ENCODE measurements around the gene MRRF.
"Not testable (repeated sequence)": the region's sequence is repeated elsewhere in the genome, so short reads cannot be mapped to it uniquely, and the experiment has no call there.

Gene MRRF

DNA sequence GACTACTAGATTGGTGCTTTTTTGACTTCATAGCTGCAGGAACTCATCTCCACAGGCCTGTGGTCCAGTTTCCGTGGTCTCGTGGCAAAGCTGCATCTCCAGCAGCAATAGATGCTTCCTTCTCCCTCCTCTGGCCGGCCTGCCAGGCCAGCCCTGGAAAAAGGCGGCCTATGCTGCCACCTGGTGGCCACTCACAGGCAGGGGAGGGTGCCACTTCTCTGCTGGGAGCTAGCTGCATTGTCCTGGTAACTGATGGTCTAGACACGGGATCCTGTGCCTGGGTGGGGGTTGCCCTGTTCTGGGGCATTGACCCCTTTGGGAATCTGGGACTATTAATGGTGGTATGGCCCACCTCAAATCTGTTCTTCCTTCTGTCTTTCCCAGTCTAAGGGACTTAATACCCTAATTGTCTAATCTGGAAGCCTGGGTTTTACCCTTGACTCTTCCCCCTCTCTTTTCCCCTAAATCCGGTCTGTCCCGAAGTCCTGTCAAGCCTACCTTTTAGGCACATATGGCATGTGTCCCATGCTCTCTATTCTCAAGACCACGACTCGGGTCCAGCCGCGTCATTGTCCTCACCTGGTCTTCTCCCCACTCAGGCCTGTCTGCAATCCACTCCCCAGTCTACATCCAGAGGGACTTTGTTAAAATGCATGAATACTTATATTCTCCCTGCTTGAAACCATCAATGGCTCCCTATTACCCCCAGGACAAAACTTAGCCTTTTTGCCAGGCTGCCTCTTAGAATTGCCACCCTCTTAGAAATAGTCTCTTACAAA, 86.1 kb downstream of the MRRF start:
- peaks cover 42% of the 10 kb centered on the region for H3K27me3 ChIP-seq (ENCODE audit: insufficient read depth, low read length)
- H3K4me3 ChIP-seq (ENCODE audit: low read length): no peak overlapping the region
- H3K27ac ChIP-seq (ENCODE audit: low read length): no peak overlapping the region
- no peak overlapping the region for H3K9ac ChIP-seq (ENCODE audit: low read depth, low read length)
- H3K36me3 ChIP-seq (ENCODE audit: insufficient read depth, low read depth, low read length): no peaks in the 10 kb centered on the region
- no peaks in the 10 kb centered on the region for H3K4me1 ChIP-seq (ENCODE audit: insufficient read depth, low read length)
- peaks cover 4% of the 10 kb centered on the region; the same call in 1 of the 2 replicates for H3K9me3 ChIP-seq (ENCODE audit: insufficient read depth, low read depth, low read length)

DNA sequence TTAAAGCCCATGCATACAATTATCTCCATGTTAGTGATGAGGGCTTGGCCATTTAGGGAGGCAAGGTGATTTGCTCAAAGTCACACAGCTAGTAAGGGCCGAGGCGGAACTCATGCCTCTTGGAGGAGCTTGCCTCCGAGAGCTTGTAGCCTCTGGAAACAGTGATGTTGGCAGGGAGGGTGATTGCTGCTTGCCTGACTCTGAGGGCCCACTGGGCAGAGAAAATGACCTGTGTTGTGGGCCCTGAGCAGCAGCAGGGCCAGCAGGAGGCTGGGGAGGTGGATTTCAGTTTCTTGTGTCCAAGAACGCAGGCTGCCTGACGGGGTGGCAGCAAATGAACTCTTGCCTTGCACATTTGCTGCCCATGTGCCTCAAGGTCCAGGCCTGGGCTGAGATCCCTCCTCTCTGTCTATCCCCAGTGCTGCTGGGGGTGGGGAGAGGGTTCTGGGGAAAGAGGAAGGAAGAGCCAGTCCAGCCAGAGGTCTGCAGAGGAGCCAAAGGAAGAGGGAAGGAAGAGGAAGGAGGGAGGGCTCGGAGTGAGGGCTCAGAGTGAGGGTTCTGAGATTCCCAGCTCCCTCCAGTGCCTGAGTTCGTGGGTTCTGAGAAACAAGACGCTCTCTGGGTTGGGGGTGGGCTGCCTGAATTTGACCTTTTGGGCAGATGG, 90.0 kb downstream of the MRRF start:
- H3K27me3 ChIP-seq (ENCODE audit: insufficient read depth, low read length): peaks cover 7% of the 10 kb centered on the region
- no peak overlapping the region for H3K27ac ChIP-seq (ENCODE audit: low read length)
- H3K9ac ChIP-seq (ENCODE audit: low read depth, low read length): no peak overlapping the region
- H3K4me3 ChIP-seq (ENCODE audit: low read length): no peak overlapping the region
- H3K9me3 ChIP-seq (ENCODE audit: insufficient read depth, low read depth, low read length): peaks cover 4% of the 10 kb centered on the region; the same call in 1 of the 2 replicates
- H3K4me1 ChIP-seq (ENCODE audit: insufficient read depth, low read length): no peaks in the 10 kb centered on the region
- no peaks in the 10 kb centered on the region for H3K36me3 ChIP-seq (ENCODE audit: insufficient read depth, low read depth, low read length)

DNA sequence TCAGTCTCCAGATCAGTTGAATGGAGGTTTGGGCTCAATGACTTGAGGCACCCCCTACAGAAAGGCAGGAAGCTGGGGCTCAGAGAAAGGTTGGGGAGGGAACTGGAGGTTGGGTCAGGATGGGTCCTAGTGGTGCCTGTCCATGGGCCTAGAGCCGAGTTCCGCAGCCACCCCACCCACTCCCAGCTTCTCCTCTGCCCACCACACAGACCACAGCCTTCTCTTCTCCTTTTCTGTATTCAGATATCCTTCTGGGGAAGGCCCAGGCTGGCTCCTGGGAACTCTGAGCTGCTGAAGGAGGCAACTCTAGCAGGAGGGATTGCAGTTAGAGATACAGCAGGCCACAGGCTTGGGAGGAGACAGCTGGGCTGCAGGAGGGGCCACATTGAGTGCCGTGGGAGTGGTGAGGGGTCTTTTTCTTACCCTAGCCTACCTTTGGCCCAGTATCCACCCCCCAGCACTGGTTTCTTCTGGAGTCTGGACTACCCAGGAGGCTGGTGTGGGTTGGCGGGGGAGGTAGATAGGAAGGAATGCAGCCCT, 90.7 kb downstream of the MRRF start:
- Histone ChIP-seq H3K4me1 (ENCODE audit: insufficient read depth, low read length) (no peaks in the 10 kb centered on the region), H3K27ac (ENCODE audit: low read length) (no peak overlapping the region), H3K4me3 (ENCODE audit: low read length) (no peak overlapping the region), H3K9ac (ENCODE audit: low read depth, low read length) (no peak overlapping the region), H3K9me3 (ENCODE audit: insufficient read depth, low read depth, low read length) (peaks cover 4% of the 10 kb centered on the region; the same call in 1 of the 2 replicates), H3K36me3 (ENCODE audit: insufficient read depth, low read depth, low read length) (no peaks in the 10 kb centered on the region), H3K27me3 (ENCODE audit: insufficient read depth, low read length) (no peaks in the 10 kb centered on the region)

DNA sequence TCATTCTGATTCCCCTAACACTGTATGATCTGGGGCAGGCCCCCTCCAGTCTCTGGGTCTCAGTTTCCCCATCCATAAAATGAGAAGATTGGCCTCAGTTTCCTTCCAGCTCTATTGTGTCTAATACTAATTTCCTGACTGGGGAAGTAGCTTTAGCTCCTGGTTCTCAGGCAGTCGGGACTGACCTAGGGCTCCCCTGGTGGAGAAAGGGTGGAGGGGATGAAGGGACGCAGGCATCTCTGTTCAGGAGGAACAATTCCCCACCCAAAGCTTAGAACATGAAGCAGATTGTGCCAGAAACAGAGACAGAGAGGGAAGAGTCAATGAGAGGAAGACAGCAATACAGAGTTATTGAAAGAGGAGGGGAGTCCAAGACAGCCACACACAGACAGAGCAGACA, 91.9 kb downstream of the MRRF start:
- no peaks in the 10 kb centered on the region for H3K36me3 ChIP-seq (ENCODE audit: insufficient read depth, low read depth, low read length)
- H3K4me3 ChIP-seq (ENCODE audit: low read length): no peak overlapping the region
- no peak overlapping the region for H3K9ac ChIP-seq (ENCODE audit: low read depth, low read length)
- H3K4me1 ChIP-seq (ENCODE audit: insufficient read depth, low read length): no peaks in the 10 kb centered on the region
- H3K9me3 ChIP-seq (ENCODE audit: insufficient read depth, low read depth, low read length): peaks cover 4% of the 10 kb centered on the region; the same call in 1 of the 2 replicates
- H3K27me3 ChIP-seq (ENCODE audit: insufficient read depth, low read length): no peaks in the 10 kb centered on the region
- H3K27ac ChIP-seq (ENCODE audit: low read length): no peak overlapping the region

- Histone ChIP-seq H3K4me3 (ENCODE audit: low read length) (no peak overlapping the region), H3K27me3 (ENCODE audit: insufficient read depth, low read length) (no peaks in the 10 kb centered on the region), H3K4me1 (ENCODE audit: insufficient read depth, low read length) (no peaks in the 10 kb centered on the region), H3K9me3 (ENCODE audit: insufficient read depth, low read depth, low read length) (no peaks in the 10 kb centered on the region), H3K27ac (ENCODE audit: low read length) (no peak overlapping the region), H3K36me3 (ENCODE audit: insufficient read depth, low read depth, low read length) (no peaks in the 10 kb centered on the region), H3K9ac (ENCODE audit: low read depth, low read length) (no peak overlapping the region)
These were observed 96.2 kb downstream of the MRRF start for GRCh38 chr9:122360891-122361290.

DNA sequence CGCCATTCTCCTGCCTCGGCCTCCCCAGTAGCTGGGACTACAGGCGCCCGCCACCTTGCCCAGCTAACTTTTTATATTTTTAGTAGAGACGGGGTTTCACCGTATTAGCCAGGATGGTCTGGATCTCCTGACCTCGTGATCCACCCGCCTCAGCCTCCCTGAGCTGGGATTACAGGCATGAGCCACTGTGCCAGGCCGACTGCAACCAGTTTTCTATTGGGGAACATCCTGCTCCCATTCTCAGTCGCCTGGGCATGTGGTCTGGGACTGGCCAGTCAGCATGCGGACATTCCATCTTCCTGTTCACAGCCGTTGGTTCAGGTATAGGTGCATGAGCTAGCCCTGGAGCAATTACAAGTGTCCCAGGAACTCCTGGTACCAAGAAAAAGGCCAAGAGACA, 98.4 kb downstream of the MRRF start:
- not testable (repeated sequence) for H3K9me3 ChIP-seq (ENCODE audit: insufficient read depth, low read depth, low read length); H3K36me3 ChIP-seq (ENCODE audit: insufficient read depth, low read depth, low read length); H3K27me3 ChIP-seq (ENCODE audit: insufficient read depth, low read length); H3K4me3 ChIP-seq (ENCODE audit: low read length); H3K27ac ChIP-seq (ENCODE audit: low read length); H3K4me1 ChIP-seq (ENCODE audit: insufficient read depth, low read length); H3K9ac ChIP-seq (ENCODE audit: low read depth, low read length)

DNA sequence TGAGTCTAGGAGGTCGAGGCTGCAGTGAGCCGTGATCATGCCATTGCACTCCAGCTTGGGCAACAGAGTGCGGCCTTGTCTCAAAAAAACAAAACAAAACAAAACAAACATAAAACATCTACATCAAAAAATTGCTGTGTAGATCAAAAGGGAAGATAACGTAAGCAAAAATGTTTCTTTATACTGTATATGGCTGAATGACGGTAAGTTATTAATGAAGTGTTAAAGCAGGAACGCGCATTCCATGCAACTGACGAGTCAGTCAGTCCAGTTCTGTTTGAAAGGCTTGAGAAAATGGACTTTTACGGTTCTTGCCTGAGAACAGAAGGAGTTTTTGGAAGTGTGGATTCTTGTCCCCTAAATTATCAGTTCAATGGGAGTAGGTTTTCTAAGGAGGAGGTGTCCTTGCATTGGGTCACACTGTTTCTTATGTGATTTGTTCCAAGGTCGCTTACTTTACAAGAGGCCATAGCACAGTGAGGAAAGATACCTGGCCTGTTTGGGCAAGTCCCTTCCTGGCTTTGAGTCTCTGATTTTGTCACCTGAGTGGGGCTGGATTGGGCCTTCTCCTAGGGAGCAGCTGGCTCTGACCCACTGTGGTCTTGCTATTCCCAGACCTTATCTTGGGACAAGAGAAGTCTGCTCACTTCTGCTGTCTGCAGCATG, 99.6 kb downstream of the MRRF start:
- Histone ChIP-seq H3K4me1 (ENCODE audit: insufficient read depth, low read length) (no peaks in the 10 kb centered on the region), H3K36me3 (ENCODE audit: insufficient read depth, low read depth, low read length) (no peaks in the 10 kb centered on the region), H3K9me3 (ENCODE audit: insufficient read depth, low read depth, low read length) (no peaks in the 10 kb centered on the region), H3K4me3 (ENCODE audit: low read length) (no peak overlapping the region), H3K9ac (ENCODE audit: low read depth, low read length) (no peak overlapping the region), H3K27ac (ENCODE audit: low read length) (no peak overlapping the region), H3K27me3 (ENCODE audit: insufficient read depth, low read length) (peaks cover 7% of the 10 kb centered on the region)

- Histone ChIP-seq H3K9ac (ENCODE audit: low read depth, low read length) (no peak overlapping the region), H3K9me3 (ENCODE audit: insufficient read depth, low read depth, low read length) (no peaks in the 10 kb centered on the region), H3K4me3 (ENCODE audit: low read length) (no peak overlapping the region), H3K27me3 (ENCODE audit: insufficient read depth, low read length) (peaks cover 12% of the 10 kb centered on the region), H3K27ac (ENCODE audit: low read length) (no peak overlapping the region), H3K36me3 (ENCODE audit: insufficient read depth, low read depth, low read length) (no peaks in the 10 kb centered on the region), H3K4me1 (ENCODE audit: insufficient read depth, low read length) (no peaks in the 10 kb centered on the region)
These were observed 100.1 kb downstream of the MRRF start for GRCh38 chr9:122364783-122365150.

DNA sequence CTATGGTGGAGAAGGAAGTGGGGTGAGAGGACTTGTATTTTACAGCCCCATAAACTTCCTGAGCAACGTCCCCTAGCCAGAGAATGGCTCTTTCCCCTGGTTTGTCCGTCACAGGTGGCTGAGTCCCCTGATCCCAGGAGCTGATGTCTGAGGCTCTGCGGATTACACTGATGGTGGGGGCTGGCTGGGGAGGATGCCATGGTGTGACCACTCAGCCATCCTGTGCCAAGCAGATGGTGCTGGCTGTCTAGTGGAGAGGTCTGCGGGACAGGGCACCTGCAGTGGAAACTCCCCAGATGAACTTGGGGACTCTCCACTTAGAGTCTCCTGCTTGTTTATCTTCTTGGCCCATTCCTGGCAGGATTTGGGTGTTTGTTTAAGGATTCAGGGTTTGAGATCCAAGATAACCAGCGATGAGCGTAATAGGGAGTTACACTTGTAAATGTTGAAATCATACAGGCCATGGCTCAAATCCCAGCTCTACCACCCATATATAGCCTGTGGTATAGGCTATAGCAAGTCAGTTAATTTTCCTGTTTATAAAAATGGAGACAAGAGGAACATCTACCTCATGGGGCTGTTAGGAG, 101.5 kb downstream of the MRRF start:
- no peak overlapping the region for H3K9ac ChIP-seq (ENCODE audit: low read depth, low read length)
- H3K27me3 ChIP-seq (ENCODE audit: insufficient read depth, low read length): peaks cover 26% of the 10 kb centered on the region
- H3K27ac ChIP-seq (ENCODE audit: low read length): no peak overlapping the region
- H3K9me3 ChIP-seq (ENCODE audit: insufficient read depth, low read depth, low read length): no peaks in the 10 kb centered on the region
- H3K36me3 ChIP-seq (ENCODE audit: insufficient read depth, low read depth, low read length): no peaks in the 10 kb centered on the region
- H3K4me3 ChIP-seq (ENCODE audit: low read length): no peak overlapping the region
- 0 out of 2 replicates have a peak, but pooled peaks cover 5% of the 10 kb centered on the region for H3K4me1 ChIP-seq (ENCODE audit: insufficient read depth, low read length)

DNA sequence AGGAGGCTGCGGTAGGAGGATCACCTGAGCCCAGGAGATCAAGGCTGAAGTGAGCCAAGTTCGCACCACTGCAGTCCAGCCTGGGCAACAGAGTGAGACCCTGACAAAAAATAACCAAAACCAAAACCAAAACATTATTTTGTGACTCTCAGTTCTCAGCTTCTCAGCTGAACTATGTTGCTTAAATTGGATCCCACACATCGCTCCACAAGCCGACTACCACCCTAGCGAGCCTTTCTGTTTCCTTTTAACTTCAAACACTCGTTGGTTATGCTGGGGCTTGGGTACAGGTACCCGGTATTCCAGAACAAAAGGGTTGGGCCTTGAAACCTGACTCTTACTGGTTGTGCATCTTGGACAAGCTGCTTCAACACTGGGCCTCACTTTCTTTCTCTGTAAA, 102.4 kb downstream of the MRRF start:
- H3K9me3 ChIP-seq (ENCODE audit: insufficient read depth, low read depth, low read length): no peaks in the 10 kb centered on the region
- no peak overlapping the region for H3K4me3 ChIP-seq (ENCODE audit: low read length)
- peaks cover 35% of the 10 kb centered on the region for H3K27me3 ChIP-seq (ENCODE audit: insufficient read depth, low read length)
- no peaks in the 10 kb centered on the region for H3K36me3 ChIP-seq (ENCODE audit: insufficient read depth, low read depth, low read length)
- H3K4me1 ChIP-seq (ENCODE audit: insufficient read depth, low read length): 0 out of 2 replicates have a peak, but pooled peaks cover 5% of the 10 kb centered on the region
- no peak overlapping the region for H3K27ac ChIP-seq (ENCODE audit: low read length)
- no peak overlapping the region for H3K9ac ChIP-seq (ENCODE audit: low read depth, low read length)

DNA sequence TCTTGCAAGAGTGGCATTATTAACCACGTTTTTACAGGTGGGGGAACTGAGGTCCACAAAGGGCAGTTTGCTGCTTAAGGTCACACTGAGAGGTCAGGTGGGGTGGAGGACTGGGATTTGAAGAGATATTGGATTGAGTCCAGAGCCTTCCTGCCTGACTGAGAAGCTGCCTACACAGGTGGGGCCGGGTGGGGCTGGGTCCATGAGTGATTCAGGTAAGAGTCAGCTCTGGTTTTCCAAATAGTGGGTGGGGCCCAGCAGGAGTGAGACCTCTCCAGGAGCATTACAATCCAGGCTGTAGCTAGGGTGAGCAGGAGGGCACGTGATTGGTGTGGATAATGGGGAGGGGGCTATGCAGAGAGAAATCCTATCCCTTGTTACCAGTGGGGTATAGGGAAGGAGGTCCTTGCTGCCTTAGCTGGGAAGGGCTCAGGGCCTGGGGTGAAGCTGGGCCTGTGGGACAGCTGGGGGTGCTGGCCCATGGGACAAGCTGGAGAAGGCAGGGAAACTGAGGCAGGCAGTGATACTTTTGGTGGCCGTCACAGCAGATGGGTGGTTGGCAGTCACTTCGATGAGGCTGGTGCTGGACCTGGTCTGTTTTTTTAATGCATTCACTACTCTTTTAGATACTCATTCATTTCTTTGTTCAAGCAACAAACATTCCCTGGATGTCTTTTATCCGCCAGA, 103.2 kb downstream of the MRRF start:
- 0 out of 2 replicates have a peak, but pooled peaks cover 5% of the 10 kb centered on the region for H3K4me1 ChIP-seq (ENCODE audit: insufficient read depth, low read length)
- H3K9me3 ChIP-seq (ENCODE audit: insufficient read depth, low read depth, low read length): no peaks in the 10 kb centered on the region
- H3K9ac ChIP-seq (ENCODE audit: low read depth, low read length): no peak overlapping the region
- H3K27ac ChIP-seq (ENCODE audit: low read length): no peak overlapping the region
- H3K4me3 ChIP-seq (ENCODE audit: low read length): no peak overlapping the region
- no peaks in the 10 kb centered on the region for H3K36me3 ChIP-seq (ENCODE audit: insufficient read depth, low read depth, low read length)
- H3K27me3 ChIP-seq (ENCODE audit: insufficient read depth, low read length): peaks cover 44% of the 10 kb centered on the region

All from iPS-20b (cell line).